Left cardiac atrium (tissue), 4 donors: Measurements from ENCODE around the gene TPST1. TPM values are rescaled to one million over a fixed set of nuclear protein-coding genes. Genes with fewer than 3 reads are reported as not detected.
A peak's percentile ranks its signal among the peaks of the same experiment; 100 is the strongest.

Source experiments
- ATAC-seq, 2 donors: fragments of 200-7000 bp; cut with Tn5 transposase; one replicate each; pipeline ENCODE4 v1.9.1; 2020; ENCODE audit warnings: mild to moderate bottlenecking in 2 of 2, moderate library complexity in 2 of 2
- DNase-seq: peaks from one replicate; pipeline ENCODE4 v3.0.0-alpha.2; 2020
- intact Hi-C, 2 donors: fragments of 100-400 bp; cut with DNase I; formaldehyde crosslinking; loops; one replicate each; pipeline versions ENCODE4 v1.14.1 to v1.15.1; 2022 to 2023
- total RNA-seq, 2 donors: library from RNA; stranded (reverse); fragmentation: NEBNext Ultra II Directional; extraction: Animal tissue kit (Norgen Biotek cat#: 25700); gene quantifications; one replicate each; pipeline ENCODE4 v1.2.1, GENCODE V29; 2021
- donor health status: DM: no; HTN: yes; CAD: no.
- donor health status: DM: no; HTN: yes; CAD: no; lungs with severe emphysema.
- donor health status: DM: yes; HTN: yes; CAD: no.
- donor health status: Dilated cardiomyopathy.

The TPST1 gene
- total RNA-seq, 2 donors from 2014 or later: 9.2 to 12.3 TPM

GRCh38 chr7:66269978-66270377 lies 64.8 kb downstream of the TPST1 start:
- DNase-seq (no peak), ATAC-seq (no peak)
- intact Hi-C loops: no loop called here

- intact Hi-C loops: no loop called here
These were observed 67.2 kb downstream of the TPST1 start for GRCh38 chr7:66272321-66272720.

GRCh38 chr7:66276363-66276762 lies 71.2 kb downstream of the TPST1 start:
- ATAC-seq (no peak), DNase-seq (no peak)
- intact Hi-C loops: no loop called here

More at GRCh38 chr7:66272321-66272720, 67.2 kb downstream of the TPST1 start:
- ATAC-seq: no peak
- DNase-seq: no peak

GRCh38 chr7:66277492-66277891 lies 72.4 kb downstream of the TPST1 start:
- ATAC-seq (no peak), DNase-seq (no peak)

GRCh38 chr7:66279912-66280311 lies 74.8 kb downstream of the TPST1 start:
- intact Hi-C loops: no loop called here
- ATAC-seq (no peak), DNase-seq (no peak)

More at GRCh38 chr7:66277492-66277891, 72.4 kb downstream of the TPST1 start:
- intact Hi-C loops: no loop called here

GRCh38 chr7:66281678-66282590 lies 76.8 kb downstream of the TPST1 start:
- intact Hi-C loops: no loop called here
- peak; percentile 50 to 80 for ATAC-seq
- peak; percentile 21 for DNase-seq

GRCh38 chr7:66282591-66282935 lies 77.4 kb downstream of the TPST1 start:
- no peak for ATAC-seq
- no peak for DNase-seq
- intact Hi-C loops: no loop called here

GRCh38 chr7:66283003-66283920 lies 78.1 kb downstream of the TPST1 start:
- DNase-seq (no peak), ATAC-seq (peak in 1 of 2 donors; percentile 93)
- intact Hi-C loops: no loop called here

GRCh38 chr7:66296001-66296521 lies 90.9 kb downstream of the TPST1 start:
- ATAC-seq (no peak), DNase-seq (no peak)
- intact Hi-C loops: no loop called here

- intact Hi-C loops: no loop called here
- DNase-seq (no peak), ATAC-seq (no peak)
These were observed 91.4 kb downstream of the TPST1 start for GRCh38 chr7:66296557-66296956.

GRCh38 chr7:66297579-66297978 lies 92.4 kb downstream of the TPST1 start:
- no peak for DNase-seq
- ATAC-seq: no peak
- intact Hi-C loops: no loop called here

- no peak for DNase-seq
- intact Hi-C loops: no loop called here
- ATAC-seq: no peak
These were observed 96.1 kb downstream of the TPST1 start for GRCh38 chr7:66301249-66301648.

GRCh38 chr7:66301737-66302136 lies 96.6 kb downstream of the TPST1 start:
- no peak for DNase-seq
- intact Hi-C loops: no loop called here
- no peak for ATAC-seq

- ATAC-seq (no peak), DNase-seq (no peak)
- intact Hi-C loops: no loop called here
These were observed 98.5 kb downstream of the TPST1 start for GRCh38 chr7:66303454-66304155.

GRCh38 chr7:66304536-66304935 lies 99.4 kb downstream of the TPST1 start:
- DNase-seq (no peak), ATAC-seq (no peak)
- intact Hi-C loops: no loop called here

- intact Hi-C loops: no loop called here
- ATAC-seq: no peak
These were observed 101.1 kb downstream of the TPST1 start for GRCh38 chr7:66306243-66306642.

GRCh38 chr7:66307591-66308215 lies 102.6 kb downstream of the TPST1 start:
- intact Hi-C loops: no loop called here
- DNase-seq: no peak
- peak in 1 of 2 donors; percentile 47 for ATAC-seq

More at GRCh38 chr7:66306243-66306642, 101.1 kb downstream of the TPST1 start:
- DNase-seq: no peak

- intact Hi-C loops: no loop called here
- DNase-seq: no peak
- no peak for ATAC-seq
These were observed 103.3 kb downstream of the TPST1 start for GRCh38 chr7:66308411-66308810.

- no peak for DNase-seq
- intact Hi-C loops: no loop called here
- ATAC-seq: no peak
These were observed 105.5 kb downstream of the TPST1 start for GRCh38 chr7:66310620-66311019.
